CD4-positive, alpha-beta memory T cell (primary cell): ENCODE measurements around the gene CHPT1. TPM values are rescaled to one million over a fixed set of nuclear protein-coding genes. Genes with fewer than 3 reads are reported as not detected.
"Not testable (repeated sequence)": the region's sequence is repeated elsewhere in the genome, so short reads cannot be mapped to it uniquely, and the experiment has no call there.

Experiments
- CTCF ChIA-PET: fragments of 350-600 bp; sonication (Branson Sonifier 250); formaldehyde crosslinking; loops from one replicate; lab custom pipeline; 2021; ENCODE audit warnings: inconsistent platforms; ENCODE audit not compliant: partially characterized antibody; lab: Charles Lee
- POLR2A ChIA-PET: fragments of 350-600 bp; sonication (Branson Sonifier 250); formaldehyde crosslinking; loops from one replicate; lab custom pipeline; 2021; ENCODE audit not compliant: partially characterized antibody; lab: Charles Lee
- DNase-seq, 5 donors: peaks; one replicate each; pipeline versions ENCODE4 v3.0.0 to v3.0.0-alpha.2; 2020 to 2022; ENCODE audit warnings: mixed read lengths in 1 of 5
- H3K27ac ChIP-seq: one replicate; pipeline ENCODE4 v1.7.0; 2013; ENCODE audit warnings: low read depth, low read length
- H3K27me3 ChIP-seq: 2 replicates; pipeline ENCODE4 v1.7.0; 2013; ENCODE audit warnings: mild to moderate bottlenecking, low read length, moderate library complexity; ENCODE audit not compliant: insufficient read depth
- H3K36me3 ChIP-seq: 2 replicates; pipeline ENCODE4 v1.7.0; 2013; ENCODE audit warnings: mild to moderate bottlenecking, low read length, moderate library complexity; ENCODE audit not compliant: insufficient read depth
- H3K4me1 ChIP-seq: 2 replicates; pipeline ENCODE4 v1.7.0; 2013; ENCODE audit warnings: mild to moderate bottlenecking, low read length, moderate library complexity; ENCODE audit not compliant: insufficient read depth
- H3K4me3 ChIP-seq, 2 donors: one replicate each; pipeline ENCODE4 v1.7.0; 2013; ENCODE audit warnings: low read length in 2 of 2, mild to moderate bottlenecking in 1 of 2
- H3K9me3 ChIP-seq, 2 donors: one replicate each; pipeline ENCODE4 v1.7.0; 2013; ENCODE audit warnings: low read length in 2 of 2, control low read depth in 1 of 2; ENCODE audit not compliant: control insufficient read depth in 1 of 2
- H3K27ac Mint-ChIP-seq, 7 donors: one replicate each; pipeline ENCODE4 v1.8.0; 2020 to 2021; ENCODE audit warnings: mixed read lengths in 7 of 7, mild to moderate bottlenecking in 6 of 7, inconsistent platforms in 3 of 7, moderate library complexity in 3 of 7
- H3K27me3 Mint-ChIP-seq, 2 donors: one replicate each; pipeline ENCODE4 v1.8.0; 2020 to 2021; ENCODE audit warnings: mixed read lengths in 2 of 2
- H3K36me3 Mint-ChIP-seq, 2 donors: one replicate each; pipeline ENCODE4 v1.8.0; 2020 to 2021; ENCODE audit warnings: mixed read lengths in 2 of 2, inconsistent platforms in 1 of 2, mild to moderate bottlenecking in 1 of 2
- H3K4me1 Mint-ChIP-seq, 4 donors: one replicate each; pipeline ENCODE4 v1.8.0; 2020 to 2021; ENCODE audit warnings: mixed read lengths in 4 of 4, mild to moderate bottlenecking in 1 of 4
- H3K4me3 Mint-ChIP-seq, 8 donors: one replicate each; pipeline ENCODE4 v1.8.0; 2020 to 2021; ENCODE audit warnings: mixed read lengths in 8 of 8, mild to moderate bottlenecking in 7 of 8, moderate library complexity in 6 of 8, inconsistent platforms in 3 of 8
- H3K9me3 Mint-ChIP-seq, 8 donors: one replicate each; pipeline ENCODE4 v1.8.0; 2020 to 2021; ENCODE audit warnings: mixed read lengths in 8 of 8, mild to moderate bottlenecking in 5 of 8, inconsistent platforms in 3 of 8, moderate library complexity in 1 of 8
- intact Hi-C: fragments of 100-400 bp; cut with micrococcal nuclease; formaldehyde crosslinking; loops from one replicate; pipeline ENCODE4 v1.15.1; 2023
- polyA plus RNA-seq, 2 donors: library from polyadenylated mRNA; unstranded; fragments of 300-500 nt; fragmentation: Illumina TruSeq; gene quantifications; one replicate each; pipeline ENCODE4 v1.2.3, GENCODE V29; 2021
- total RNA-seq, 2 experiments: library from RNA; stranded (reverse); gene quantifications; one replicate each; pipeline ENCODE4 v1.2.3, GENCODE V29; 2021

The CHPT1 gene
- total and polyA plus RNA-seq, 4 experiments from 2014 or later, result 12.6 to 24.3 (median 18.4) TPM

DNA sequence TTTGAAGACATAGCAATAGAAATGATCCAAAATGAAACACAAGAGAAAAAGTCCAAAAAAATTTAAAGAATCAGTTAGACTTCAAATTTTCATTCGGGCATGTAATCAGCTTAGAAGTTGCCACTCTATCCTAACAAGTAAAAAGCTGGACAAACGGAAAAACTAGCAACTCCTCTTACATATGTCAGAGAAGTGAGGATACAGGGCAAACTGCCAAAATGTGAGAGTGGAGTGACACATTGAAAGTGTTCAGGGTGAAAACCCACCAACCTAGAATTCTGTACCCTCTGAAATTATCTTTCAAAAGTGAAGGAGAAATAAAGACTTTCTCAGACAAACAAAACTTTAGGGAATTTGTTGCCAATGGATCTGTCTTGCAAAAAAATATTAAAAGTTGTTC lies 42.0 kb upstream of the CHPT1 start:
- H3K27me3 Mint-ChIP-seq, result peaks cover 6 to 10% of the 10 kb centered on the region in 2 donors
- H3K4me1 ChIP-seq, result no peaks in the 10 kb centered on the region
- no peak overlapping the region for H3K4me3 Mint-ChIP-seq
- DNase-seq, result no peak
- no peak overlapping the region for H3K27ac Mint-ChIP-seq
- H3K9me3 Mint-ChIP-seq, result peaks cover 0 to 2% (median 0%) of the 10 kb centered on the region in 8 donors
- H3K36me3 ChIP-seq, result no peaks in the 10 kb centered on the region
- H3K4me1 Mint-ChIP-seq, result no peaks in the 10 kb centered on the region
- intact Hi-C loops, result no loop called here
- POLR2A ChIA-PET, result no interaction called here
- H3K9me3 ChIP-seq, result no peaks in the 10 kb centered on the region
- no peaks in the 10 kb centered on the region for H3K27me3 ChIP-seq
- H3K36me3 Mint-ChIP-seq, result no peaks in the 10 kb centered on the region
- no peak overlapping the region for H3K4me3 ChIP-seq
- H3K27ac ChIP-seq, result no peak overlapping the region
- CTCF ChIA-PET, result no interaction called here

DNA sequence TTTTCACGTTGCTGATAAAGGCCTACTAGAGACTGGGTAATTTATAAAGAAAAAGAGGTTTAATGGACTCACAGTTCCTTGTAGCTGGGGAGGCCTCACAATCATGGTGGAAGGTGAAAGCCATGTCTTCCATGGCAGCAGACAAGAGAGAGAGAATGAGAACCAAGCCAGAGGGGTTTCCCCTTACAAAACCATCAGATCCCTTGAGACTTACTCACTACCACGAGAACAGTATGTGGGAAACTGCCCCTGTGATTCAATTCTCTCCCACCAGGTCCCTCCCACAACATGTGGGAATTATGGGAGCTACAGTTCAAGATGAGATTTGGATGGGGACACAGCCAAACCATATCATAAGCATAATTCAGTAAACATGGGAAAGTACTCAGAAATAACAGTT lies 36.8 kb upstream of the CHPT1 start:
- intact Hi-C loops, result not testable (repeated sequence)

DNA sequence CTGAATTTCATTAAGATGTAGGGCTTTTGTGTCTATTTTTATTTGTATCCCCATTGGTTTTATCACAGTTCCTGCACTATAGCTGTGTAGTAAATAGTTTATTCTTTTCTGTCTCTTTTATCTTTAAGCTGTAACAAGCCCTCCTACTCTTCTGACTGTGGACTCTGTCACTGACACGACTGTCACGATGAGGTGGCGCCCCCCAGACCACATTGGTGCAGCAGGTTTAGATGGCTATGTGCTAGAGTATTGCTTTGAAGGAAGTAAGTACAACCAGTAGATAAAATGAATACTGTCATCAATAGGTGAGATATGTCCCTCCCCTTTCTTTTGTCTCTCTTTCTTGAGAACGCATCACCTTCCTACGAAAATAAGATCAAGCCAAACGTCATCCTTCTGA lies 34.1 kb upstream of the CHPT1 start:
- no peaks in the 10 kb centered on the region for H3K9me3 ChIP-seq
- H3K27me3 ChIP-seq, result no peaks in the 10 kb centered on the region
- no peaks in the 10 kb centered on the region for H3K36me3 ChIP-seq
- Mint-ChIP-seq H3K27me3 (peaks cover 4 to 7% of the 10 kb centered on the region in 2 donors), H3K4me3 (no peak overlapping the region), H3K36me3 (no peaks in the 10 kb centered on the region), H3K27ac (no peak overlapping the region), H3K9me3 (peaks cover 0 to 2% (median 0%) of the 10 kb centered on the region in 8 donors), H3K4me1 (no peaks in the 10 kb centered on the region)
- intact Hi-C loops, result no loop called here
- no peak for DNase-seq
- no peaks in the 10 kb centered on the region for H3K4me1 ChIP-seq
- ChIA-PET CTCF (no interaction called here), POLR2A (no interaction called here)
- no peak overlapping the region for H3K4me3 ChIP-seq
- no peak overlapping the region for H3K27ac ChIP-seq

More for the DNA sequence above, 36.8 kb upstream of the CHPT1 start:
- H3K4me3 Mint-ChIP-seq, H3K27ac ChIP-seq, H3K36me3 Mint-ChIP-seq, H3K36me3 ChIP-seq, H3K4me1 ChIP-seq, H3K27ac Mint-ChIP-seq, POLR2A ChIA-PET, DNase-seq, H3K9me3 Mint-ChIP-seq, H3K27me3 Mint-ChIP-seq, H3K27me3 ChIP-seq, H3K4me3 ChIP-seq, H3K9me3 ChIP-seq, H3K4me1 Mint-ChIP-seq, CTCF ChIA-PET: not testable (repeated sequence)

DNA sequence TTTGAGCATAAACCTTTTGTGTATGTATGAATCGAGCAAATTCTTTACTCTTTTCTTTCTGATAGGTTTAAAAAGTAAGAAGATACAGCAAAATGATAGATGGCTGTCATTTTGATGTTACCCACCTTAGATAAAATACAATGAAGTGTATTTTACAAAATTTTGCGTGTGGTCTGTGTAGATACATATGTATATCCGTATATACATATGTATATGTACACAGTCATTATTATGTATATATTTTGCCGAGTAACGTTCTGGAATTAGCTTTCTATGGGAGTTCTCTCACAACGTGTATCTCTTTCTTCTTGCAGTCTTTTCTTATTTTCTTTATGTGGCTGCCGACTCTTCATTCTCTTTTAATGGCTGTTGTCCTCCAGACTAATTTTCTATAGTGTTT lies 32.4 kb upstream of the CHPT1 start:
- ChIA-PET POLR2A (no interaction called here), CTCF (no interaction called here)

DNA sequence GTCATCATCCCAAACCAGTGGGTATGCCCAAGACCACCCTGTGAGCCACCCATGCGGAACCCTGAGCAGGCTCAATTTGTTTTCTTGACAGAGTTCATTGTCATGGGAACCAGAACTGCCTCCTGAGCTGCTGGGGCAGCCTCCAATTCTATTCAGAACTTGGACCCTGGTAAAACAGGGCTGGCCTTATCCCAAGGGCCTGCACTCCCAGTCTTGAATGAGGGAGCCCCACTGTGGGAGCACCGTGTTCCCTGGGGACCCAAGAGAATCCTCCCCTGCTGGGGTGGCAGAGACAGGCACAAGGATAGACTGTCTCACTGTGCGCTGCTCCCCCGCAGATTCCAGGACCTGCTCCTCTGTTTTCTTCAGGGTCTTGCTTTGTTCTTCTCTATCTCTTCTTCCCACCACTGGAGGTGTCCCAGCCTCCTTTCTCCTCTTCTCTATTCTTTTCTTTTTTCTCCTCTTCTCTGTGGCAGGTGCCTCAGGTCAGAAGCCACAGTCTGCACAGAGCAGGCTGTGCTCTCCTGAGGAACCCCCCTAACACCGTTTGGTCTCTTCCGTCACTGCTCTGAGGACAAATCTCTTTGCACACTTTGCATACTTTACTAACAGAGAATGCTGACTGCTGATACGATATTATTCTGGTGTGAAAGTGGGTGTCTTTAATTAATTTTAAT lies 31.2 kb upstream of the CHPT1 start:
- Mint-ChIP-seq H3K27ac (peak overlapping the region in 1 of 7 donors; percentile 36), H3K4me3 (no peak overlapping the region), H3K9me3 (peaks cover 0 to 2% (median 0%) of the 10 kb centered on the region in 8 donors), H3K27me3 (peaks cover 4 to 7% of the 10 kb centered on the region in 2 donors), H3K4me1 (peaks cover 8 to 14% (median 11%) of the 10 kb centered on the region in 4 donors), H3K36me3 (no peaks in the 10 kb centered on the region)
- Histone ChIP-seq H3K9me3 (no peaks in the 10 kb centered on the region), H3K27ac (no peak overlapping the region), H3K36me3 (no peaks in the 10 kb centered on the region), H3K27me3 (no peaks in the 10 kb centered on the region), H3K4me3 (no peak overlapping the region), H3K4me1 (peaks cover 13% of the 10 kb centered on the region)
- no peak for DNase-seq
- ChIA-PET POLR2A (no interaction called here), CTCF (interaction anchor here (0.9 kb wide), 1 partner anchor 174 kb away, joined by 3 read pairs; no protein-coding TSS in a partner anchor)
- intact Hi-C loops, result no loop called here

More for the DNA sequence above, 32.4 kb upstream of the CHPT1 start:
- H3K4me1 Mint-ChIP-seq, result peaks cover under 1 to 2% (median 2%) of the 10 kb centered on the region in 4 donors
- intact Hi-C loops, result no loop called here
- H3K27ac Mint-ChIP-seq, result no peak overlapping the region
- Histone ChIP-seq H3K9me3 (no peaks in the 10 kb centered on the region), H3K4me1 (peaks cover 3% of the 10 kb centered on the region), H3K27ac (no peak overlapping the region), H3K36me3 (no peaks in the 10 kb centered on the region), H3K4me3 (no peak overlapping the region), H3K27me3 (no peaks in the 10 kb centered on the region)
- DNase-seq, result no peak
- H3K4me3 Mint-ChIP-seq, result no peak overlapping the region
- no peaks in the 10 kb centered on the region for H3K36me3 Mint-ChIP-seq
- peaks cover 0 to 2% (median 0%) of the 10 kb centered on the region in 8 donors for H3K9me3 Mint-ChIP-seq
- peaks cover 4 to 7% of the 10 kb centered on the region in 2 donors for H3K27me3 Mint-ChIP-seq

DNA sequence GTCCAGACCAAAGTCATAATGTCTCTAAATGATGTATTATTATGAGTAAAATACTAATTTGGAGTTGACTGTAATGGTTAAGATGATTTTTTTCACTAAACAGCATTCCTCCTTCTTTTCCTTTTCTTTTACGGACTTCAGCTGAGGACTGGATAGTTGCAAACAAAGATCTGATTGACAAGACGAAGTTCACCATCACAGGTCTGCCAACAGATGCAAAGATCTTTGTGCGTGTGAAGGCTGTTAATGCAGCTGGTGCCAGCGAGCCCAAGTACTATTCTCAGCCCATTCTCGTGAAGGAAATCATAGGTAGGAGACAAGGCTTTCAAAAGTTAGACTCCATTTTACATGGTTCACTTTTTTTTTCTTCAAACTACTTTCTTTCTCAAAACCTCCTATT lies 29.8 kb upstream of the CHPT1 start:
- H3K4me1 ChIP-seq, result peaks cover 21% of the 10 kb centered on the region
- POLR2A ChIA-PET, result no interaction called here
- Mint-ChIP-seq H3K27ac (no peak overlapping the region), H3K36me3 (no peaks in the 10 kb centered on the region), H3K9me3 (peaks cover 0 to 2% (median 0%) of the 10 kb centered on the region in 8 donors), H3K4me3 (no peak overlapping the region), H3K27me3 (peaks cover 4 to 7% of the 10 kb centered on the region in 2 donors), H3K4me1 (peaks cover 14 to 28% (median 21%) of the 10 kb centered on the region in 4 donors)
- CTCF ChIA-PET, result no interaction called here
- H3K4me3 ChIP-seq, result no peak overlapping the region
- no peak overlapping the region for H3K27ac ChIP-seq
- no peaks in the 10 kb centered on the region for H3K27me3 ChIP-seq
- DNase-seq, result no peak
- intact Hi-C loops, result no loop called here
- no peaks in the 10 kb centered on the region for H3K36me3 ChIP-seq
- no peaks in the 10 kb centered on the region for H3K9me3 ChIP-seq

DNA sequence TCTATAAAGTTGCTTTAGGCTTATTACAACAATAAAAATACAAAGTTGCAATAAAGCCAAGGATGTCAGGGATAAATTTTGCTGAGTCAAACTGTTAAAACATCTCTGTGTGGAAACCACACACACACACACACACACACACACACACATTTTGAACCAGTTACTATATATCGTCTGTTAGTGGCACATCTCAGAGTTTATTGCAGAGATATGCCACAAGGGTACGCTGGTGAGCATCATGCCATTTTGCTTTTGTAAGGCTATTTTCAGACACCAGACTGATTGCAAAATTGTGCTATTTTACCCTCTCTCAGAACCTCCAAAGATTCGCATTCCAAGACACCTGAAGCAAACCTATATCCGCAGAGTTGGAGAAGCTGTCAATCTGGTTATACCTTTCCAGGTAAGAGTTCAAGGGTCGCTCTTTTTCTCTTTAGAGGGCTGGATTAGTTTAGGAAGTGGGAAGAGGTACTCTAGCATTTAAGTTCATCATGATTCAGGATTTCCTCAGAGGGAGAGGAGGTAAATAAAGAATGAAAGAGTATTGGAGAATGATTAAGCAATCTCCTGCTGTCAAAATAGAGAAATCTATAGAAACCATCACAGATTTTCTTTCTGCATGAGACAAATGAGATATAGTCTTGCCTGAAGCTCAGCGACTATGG lies 27.3 kb upstream of the CHPT1 start:
- Mint-ChIP-seq H3K9me3 (peaks cover 0 to 2% (median 0%) of the 10 kb centered on the region in 8 donors), H3K4me1 (peaks cover 14 to 28% (median 21%) of the 10 kb centered on the region in 4 donors), H3K4me3 (peak overlapping the region in 1 of 8 donors; percentile 80), H3K27me3 (peaks cover 0 to 7% of the 10 kb centered on the region in 2 donors), H3K36me3 (no peaks in the 10 kb centered on the region), H3K27ac (peak overlapping the region in 3 of 7 donors; percentile 4 to 66 (median 24))
- H3K4me3 ChIP-seq, result no peak overlapping the region
- H3K27me3 ChIP-seq, result no peaks in the 10 kb centered on the region
- peaks cover 21% of the 10 kb centered on the region for H3K4me1 ChIP-seq
- intact Hi-C loops, result loop anchor here (1.0 to 5.0 kb wide), 4 partner anchors 27 to 169 kb away; partner anchors contain the start of gene CHPT1
- DNase-seq, result peak; percentile 37 to 67 (median 47)
- CTCF ChIA-PET, result interaction anchor here (0.8 to 2.7 kb wide), 4 partner anchors 90 to 170 kb away, joined by 3 to 16 read pairs (median 6); no protein-coding TSS in a partner anchor
- H3K27ac ChIP-seq, result no peak overlapping the region
- POLR2A ChIA-PET, result interaction anchor here (0.6 kb wide), 1 partner anchor 1469 kb away, joined by 3 read pairs; the partner anchor contains the start of gene ACTR6
- H3K36me3 ChIP-seq, result no peaks in the 10 kb centered on the region
- no peaks in the 10 kb centered on the region for H3K9me3 ChIP-seq
